HG03159 (cell line): ENCODE measurements around the gene STUM.

Experiments used
- ATAC-seq: cut with Tn5 transposase; IDR thresholded peaks from one replicate; pipeline ENCODE4 v1.9.1; 2021; ENCODE audit warnings: mild to moderate bottlenecking, moderate library complexity; ENCODE audit not compliant: unreplicated experiment

The STUM gene

GRCh38 chr1:226624526-226624925 lies 76.0 kb downstream of the STUM start:
- ATAC-seq, result no peak

GRCh38 chr1:226625326-226625725 lies 76.8 kb downstream of the STUM start:
- no peak for ATAC-seq

- peak; percentile 26 for ATAC-seq
Observed at GRCh38 chr1:226625832-226626576, 77.4 kb downstream of the STUM start.

- peak; percentile 85 for ATAC-seq
Observed at GRCh38 chr1:226626577-226626956, 78.0 kb downstream of the STUM start.

GRCh38 chr1:226627050-226627755 lies 78.6 kb downstream of the STUM start:
- ATAC-seq, result no peak

GRCh38 chr1:226627924-226628611 lies 79.5 kb downstream of the STUM start:
- no peak for ATAC-seq

GRCh38 chr1:226628612-226629155 lies 80.1 kb downstream of the STUM start:
- ATAC-seq, result no peak

GRCh38 chr1:226629210-226629895 lies 80.8 kb downstream of the STUM start:
- no peak for ATAC-seq

- no peak for ATAC-seq
Observed at GRCh38 chr1:226629896-226630550, 81.5 kb downstream of the STUM start.

- ATAC-seq, result no peak
Observed at GRCh38 chr1:226630592-226630991, 82.0 kb downstream of the STUM start.

- ATAC-seq, result no peak
Observed at GRCh38 chr1:226631229-226632000, 82.9 kb downstream of the STUM start.

GRCh38 chr1:226632169-226632879 lies 83.8 kb downstream of the STUM start:
- no peak for ATAC-seq

- ATAC-seq, result no peak
Observed at GRCh38 chr1:226632922-226633351, 84.4 kb downstream of the STUM start.

- ATAC-seq, result peak; percentile 31
Observed at GRCh38 chr1:226633541-226634165, 85.1 kb downstream of the STUM start.

- ATAC-seq, result peak; percentile 79
Observed at GRCh38 chr1:226634166-226634588, 85.6 kb downstream of the STUM start.

- no peak for ATAC-seq
Observed at GRCh38 chr1:226634611-226635246, 86.2 kb downstream of the STUM start.

GRCh38 chr1:226635456-226635941 lies 86.9 kb downstream of the STUM start:
- ATAC-seq, result no peak

- no peak for ATAC-seq
Observed at GRCh38 chr1:226636847-226637096, 88.2 kb downstream of the STUM start.
